H1 (cell line): ENCODE results near the gene NOS1AP. TPM values are rescaled to one million over a fixed set of nuclear protein-coding genes. Genes with fewer than 3 reads are reported as not detected.

Experiments
- CTCF ChIA-PET: fragments of 300-600 bp; sonication (Branson Sonifier 250); formaldehyde crosslinking; loops from one replicate; lab custom pipeline; 2021; ENCODE audit not compliant: partially characterized antibody; lab: Charles Lee
- POLR2A ChIA-PET: fragments of 300-600 bp; sonication (Branson Sonifier 250); formaldehyde crosslinking; loops from one replicate; lab custom pipeline; 2021; ENCODE audit warnings: inconsistent platforms; ENCODE audit not compliant: partially characterized antibody; lab: Charles Lee
- DNase-seq, 2 experiments: peaks; one replicate each; pipeline versions ENCODE4 v3.0.0 to v3.0.0-alpha.2; 2010 to 2022; ENCODE audit warnings: low spot score in 2 of 2, low read depth in 1 of 2, mixed read lengths in 1 of 2
- FAIRE-seq: peaks from 2 replicates; lab custom pipeline; 2011; peaks lifted over from hg19 to GRCh38; lab: Jason Lieb, UNC
- H2AFZ ChIP-seq: 2 replicates; pipeline ENCODE4 v1.8.1; 2012; ENCODE audit warnings: low read length, inconsistent platforms
- H2AK5ac ChIP-seq: 2 replicates; pipeline ENCODE4 v1.6.1; 2013; ENCODE audit warnings: low read depth, low read length
- H2BK120ac ChIP-seq: replicated peaks from 2 replicates; pipeline ENCODE3; 2013; ENCODE audit warnings: low read depth, low read length, inconsistent platforms
- H2BK12ac ChIP-seq: 2 replicates; pipeline ENCODE4 v1.6.1; 2013; ENCODE audit warnings: low read depth, low read length
- H2BK15ac ChIP-seq: 2 replicates; pipeline ENCODE4 v1.6.1; 2013; ENCODE audit warnings: low read length
- H2BK20ac ChIP-seq: 2 replicates; pipeline ENCODE4 v1.6.1; 2013; ENCODE audit warnings: low read length
- H2BK5ac ChIP-seq: 2 replicates; pipeline ENCODE4 v1.6.1; 2013; ENCODE audit warnings: low read depth, low read length
- H3K14ac ChIP-seq: 2 replicates; pipeline ENCODE4 v1.6.1; 2013; ENCODE audit warnings: inconsistent platforms; ENCODE audit not compliant: insufficient read length
- H3K18ac ChIP-seq: 2 replicates; pipeline ENCODE4 v1.6.1; 2013; ENCODE audit warnings: low read length; ENCODE audit errors: extremely low read depth
- H3K23ac ChIP-seq: 2 replicates; pipeline ENCODE4 v1.6.1; 2013; ENCODE audit warnings: inconsistent platforms; ENCODE audit not compliant: insufficient read length
- H3K23me2 ChIP-seq: 2 replicates; pipeline ENCODE4 v1.6.1; 2013; ENCODE audit warnings: low read depth, low read length
- H3K27ac ChIP-seq: 2 replicates; pipeline ENCODE4 v1.6.1; 2011; ENCODE audit warnings: low read depth, low read length, inconsistent platforms
- H3K27me3 ChIP-seq, 4 experiments: replicated peaks in 1 of 4; 1 replicate in 1 of 4; 2 replicates in 3 of 4; pipeline versions ENCODE4 v1.6.1 to v1.8.1; 2011 to 2013; ENCODE audit warnings: low read length in 3 of 4, mild to moderate bottlenecking in 3 of 4, inconsistent platforms in 2 of 4, mixed read lengths in 2 of 4, moderate library complexity in 1 of 4; ENCODE audit not compliant: control insufficient read depth in 3 of 4, insufficient read depth in 3 of 4; ENCODE audit errors: extremely low read depth in 1 of 4
- H3K36me3 ChIP-seq, 4 experiments: 2 replicates each; pipeline versions ENCODE4 v1.6.1 to v1.8.1; 2011 to 2013; ENCODE audit warnings: mild to moderate bottlenecking in 4 of 4, low read length in 3 of 4, moderate library complexity in 2 of 4, control low read depth in 1 of 4, inconsistent platforms in 1 of 4; ENCODE audit not compliant: insufficient read depth in 4 of 4, control insufficient read depth in 2 of 4
- H3K4ac ChIP-seq: replicated peaks from 2 replicates; pipeline ENCODE3; 2013; ENCODE audit warnings: low read length, low read depth, mixed read lengths, inconsistent platforms; ENCODE audit not compliant: insufficient read length
- H3K4me1 ChIP-seq, 4 experiments: replicated peaks in 1 of 4; 1 replicate in 1 of 4; 2 replicates in 3 of 4; pipeline versions ENCODE4 v1.6.1 to v1.8.1; 2011 to 2013; ENCODE audit warnings: low read length in 3 of 4, inconsistent platforms in 2 of 4, mixed read lengths in 1 of 4; ENCODE audit not compliant: insufficient read depth in 4 of 4, control insufficient read depth in 3 of 4
- H3K4me2 ChIP-seq, 2 experiments: 2 replicates each; pipeline versions ENCODE4 v1.6.1 to v1.8.1; 2011 to 2013; ENCODE audit warnings: low read depth in 2 of 2, low read length in 2 of 2, control low read depth in 1 of 2, inconsistent platforms in 1 of 2, mild to moderate bottlenecking in 1 of 2; ENCODE audit not compliant: insufficient read depth in 1 of 2
- H3K4me3 ChIP-seq, 4 experiments: fragments of 200-600, 300-600 bp in 1 of 4; sonication (generic), shearing (Covaris generic), sonication (Bioruptor Twin) in 1 of 4; 2 replicates each; pipeline versions ENCODE4 v1.5.1 to v1.8.1; 2011 to 2016; ENCODE audit warnings: low read length in 4 of 4, low read depth in 3 of 4, control low read depth in 2 of 4, inconsistent platforms in 2 of 4, mild to moderate bottlenecking in 2 of 4, mixed read lengths in 1 of 4, moderate library complexity in 1 of 4; ENCODE audit not compliant: insufficient read depth in 2 of 4; ENCODE audit errors: extremely low read depth in 1 of 4
- H3K56ac ChIP-seq: replicated peaks from 2 replicates; pipeline ENCODE3; 2013; ENCODE audit warnings: low read depth, mild to moderate bottlenecking, mixed read lengths, low read length, inconsistent platforms; ENCODE audit not compliant: insufficient read length
- H3K79me1 ChIP-seq: 2 replicates; pipeline ENCODE4 v1.6.1; 2013; ENCODE audit warnings: low read depth, low read length, control low read depth
- H3K79me2 ChIP-seq, 2 experiments: 2 replicates each; pipeline versions ENCODE4 v1.6.1 to v1.8.1; 2012 to 2013; ENCODE audit warnings: low read length in 2 of 2, mild to moderate bottlenecking in 2 of 2, inconsistent platforms in 1 of 2; ENCODE audit not compliant: insufficient read depth in 2 of 2, control insufficient read depth in 1 of 2
- H3K9ac ChIP-seq, 4 experiments: replicated peaks in 1 of 4; 1 replicate in 1 of 4; 2 replicates in 3 of 4; pipeline versions ENCODE4 v1.6.1 to v1.8.1; 2011 to 2013; ENCODE audit warnings: low read depth in 3 of 4, low read length in 3 of 4, control low read depth in 2 of 4, mild to moderate bottlenecking in 2 of 4, moderate library complexity in 2 of 4, inconsistent platforms in 1 of 4; ENCODE audit errors: extremely low read depth in 1 of 4
- H3K9me3 ChIP-seq, 2 experiments: 2 replicates each; pipeline versions ENCODE4 v1.6.1 to v1.8.1; 2012 to 2013; ENCODE audit warnings: mild to moderate bottlenecking in 2 of 2, moderate library complexity in 2 of 2, control low read depth in 1 of 2, inconsistent platforms in 1 of 2, low read depth in 1 of 2, low read length in 1 of 2, mixed read lengths in 1 of 2; ENCODE audit not compliant: insufficient read depth in 2 of 2
- H4K20me1 ChIP-seq, 2 experiments: replicated peaks in 1 of 2; 2 replicates each; pipeline versions ENCODE3 to v1.8.1; 2011 to 2013; ENCODE audit warnings: inconsistent platforms in 2 of 2, low read length in 2 of 2, mild to moderate bottlenecking in 1 of 2; ENCODE audit not compliant: insufficient read depth in 2 of 2, control insufficient read depth in 1 of 2
- H4K5ac ChIP-seq: 2 replicates; pipeline ENCODE4 v1.6.1; 2013; ENCODE audit warnings: low read length, low read depth, mixed read lengths, inconsistent platforms; ENCODE audit not compliant: insufficient read length
- H4K8ac ChIP-seq: 2 replicates; pipeline ENCODE4 v1.8.0; 2013; ENCODE audit warnings: mild to moderate bottlenecking, moderate library complexity, low read length, inconsistent platforms; ENCODE audit not compliant: insufficient read depth; ENCODE audit errors: extremely low read depth
- H4K91ac ChIP-seq: replicated peaks from 2 replicates; pipeline ENCODE3; 2013; ENCODE audit warnings: low read length, mixed read lengths, inconsistent platforms; ENCODE audit not compliant: insufficient read length
- CHD2 ChIP-seq: IDR thresholded peaks from 2 replicates; pipeline ENCODE4 v1.6.1; 2012; ENCODE audit warnings: low read length, improper control_type of control experiment
- CTBP2 ChIP-seq: IDR thresholded peaks from 2 replicates; pipeline ENCODE4 v1.7.0; 2011; ENCODE audit warnings: borderline replicate concordance, mild to moderate bottlenecking, moderate library complexity, mixed read lengths, low read length; ENCODE audit not compliant: insufficient read depth, insufficient read length
- EP300 ChIP-seq, 2 experiments: IDR thresholded peaks; 1 replicate in 1 of 2; 2 replicates in 1 of 2; pipeline ENCODE4 v1.6.1; 2011 to 2012; ENCODE audit warnings: low read depth in 2 of 2, low read length in 2 of 2, mild to moderate bottlenecking in 2 of 2, borderline replicate concordance in 1 of 2, inconsistent platforms in 1 of 2, moderate library complexity in 1 of 2
- GTF2F1 ChIP-seq: IDR thresholded peaks from 2 replicates; pipeline ENCODE4 v1.6.1; 2012; ENCODE audit warnings: low read depth, low read length, improper control_type of control experiment, borderline replicate concordance
- KDM1A ChIP-seq: fragments of 200-600, 300-600 bp; sonication (generic); IDR thresholded peaks from 2 replicates; pipeline ENCODE4 v1.7.1; 2016; ENCODE audit warnings: mild to moderate bottlenecking, low read length, borderline replicate concordance
- POLR2A ChIP-seq, 2 experiments: IDR thresholded peaks; 1 replicate in 1 of 2; 2 replicates in 1 of 2; pipeline ENCODE4 v1.6.1; 2011; ENCODE audit warnings: low read depth in 2 of 2, low read length in 2 of 2, mild to moderate bottlenecking in 2 of 2; ENCODE audit errors: control extremely low read depth in 1 of 2
- RBBP5 ChIP-seq: IDR thresholded peaks from 2 replicates; pipeline ENCODE4 v1.7.1; 2012; ENCODE audit warnings: low read depth, mild to moderate bottlenecking, inconsistent platforms, low read length, moderate library complexity, borderline replicate concordance
- RNF2 ChIP-seq: fragments of 200-900, 300-1000 bp; sonication (generic); IDR thresholded peaks from 2 replicates; pipeline ENCODE4 v1.7.1; 2016; ENCODE audit warnings: borderline replicate concordance, low read depth, mild to moderate bottlenecking, antibody characterized with exemption, low read length; ENCODE audit not compliant: poor library complexity, severe bottlenecking; ENCODE audit errors: missing control alignments
- SIN3A ChIP-seq, 2 experiments: IDR thresholded peaks in 1 of 2; conservative IDR thresholded peaks in 1 of 2; 2 replicates each; pipeline ENCODE4 v1.6.1; 2011 to 2012; ENCODE audit warnings: low read length in 2 of 2, improper control_type of control experiment in 1 of 2, low read depth in 1 of 2, mild to moderate bottlenecking in 1 of 2
- TAF7 ChIP-seq: optimal IDR thresholded peaks from 2 replicates; pipeline ENCODE3; 2011; ENCODE audit warnings: low read depth, mild to moderate bottlenecking, inconsistent platforms, low read length, moderate library complexity, borderline replicate concordance
- polyA plus RNA-seq, 7 experiments: library from polyadenylated mRNA; depleted of rRNA in 3 of 7; stranded (reverse) in 5 of 7; unstranded in 2 of 7; fragments of >200 nt in 5 of 7; fragments of 200-250 nt in 2 of 7; gene quantifications; 1 replicate in 5 of 7; 2 replicates in 1 of 7; 4 replicates in 1 of 7; pipeline versions ENCODE4 v1.2.1 to v1.2.3, GENCODE V29; 2011 to 2013; ENCODE audit warnings: missing spikeins in 2 of 7, mixed read lengths in 2 of 7
- total RNA-seq: library from RNA; stranded (reverse); fragmentation: NEBNext Ultra II Directional; extraction: Animal tissue kit (Norgen Biotek cat#: 25700); gene quantifications from 2 replicates; pipeline ENCODE4 v1.2.1, GENCODE V29; 2021

Gene NOS1AP
- total and polyA plus RNA-seq, 2 of the 8 experiments (the other 6 are each of a cell fraction or from before 2014, with no cell fraction given), result 2.4 to 12.1 TPM

GRCh38 chr1:162153374-162153773, 83.9 kb downstream of the NOS1AP start:
- DNase-seq (no peak), FAIRE-seq (no peak)
- H3K4me1 ChIP-seq, result peaks cover 1 to 11% (median 4%) of the 10 kb centered on the region in 4 experiments
- no peaks in the 10 kb centered on the region for H3K23me2 ChIP-seq
- no peak overlapping the region for H3K23ac ChIP-seq
- no peak overlapping the region for H3K4me2 ChIP-seq
- no peak overlapping the region for H2BK20ac ChIP-seq
- H2BK12ac ChIP-seq, result no peak overlapping the region
- no peak overlapping the region for H4K5ac ChIP-seq
- H3K4me3 ChIP-seq, result no peak overlapping the region
- H3K4ac ChIP-seq, result no peak overlapping the region
- H3K56ac ChIP-seq, result no peak overlapping the region
- H4K8ac ChIP-seq, result no peak overlapping the region
- H4K91ac ChIP-seq, result no peak overlapping the region
- ChIA-PET CTCF (interaction anchor here (0.9 to 2.0 kb wide), 2 partner anchors 13 to 99 kb away, joined by 3 to 6 read pairs; no protein-coding TSS in a partner anchor), POLR2A (no interaction called here)
- H3K14ac ChIP-seq, result no peak overlapping the region
- no peak for TF ChIP-seq GTF2F1
- TF ChIP-seq EP300 (IDR thresholded peaks at IDR 0.05; ENCODE audit: borderline replicate concordance in 1 of 2, low read depth in 2 of 2, low read length in 2 of 2), result no peak
- TF ChIP-seq TAF7, result no peak
- no peak for TF ChIP-seq KDM1A
- no peak for TF ChIP-seq POLR2A (IDR thresholded peaks at IDR 0.05; ENCODE audit: control extremely low read depth in 1 of 2, low read depth in 2 of 2, low read length in 2 of 2)
- no peak for TF ChIP-seq RBBP5
- TF ChIP-seq SIN3A (conservative IDR thresholded peaks at IDR 0.05 in 1 of 2, IDR thresholded peaks at IDR 0.05 in 1 of 2; ENCODE audit: low read depth in 1 of 2, low read length in 2 of 2), result no peak
- no peak for TF ChIP-seq CHD2
- TF ChIP-seq RNF2, result no peak
- no peak for TF ChIP-seq CTBP2
- H3K27me3 ChIP-seq, result no peaks in the 10 kb centered on the region; a peak in 1 of 7 replicates
- H2BK15ac ChIP-seq, result no peak overlapping the region
- peaks cover 0 to 47% of the 10 kb centered on the region in 2 experiments; a peak in 2 of 4 replicates for H3K79me2 ChIP-seq
- no peak overlapping the region for H3K9ac ChIP-seq
- no peaks in the 10 kb centered on the region for H3K9me3 ChIP-seq
- no peak overlapping the region for H3K27ac ChIP-seq
- no peaks in the 10 kb centered on the region for H3K36me3 ChIP-seq
- H2AK5ac ChIP-seq, result no peak overlapping the region
- peaks cover 2% of the 10 kb centered on the region; the same call in 1 of the 2 replicates for H3K79me1 ChIP-seq
- no peak overlapping the region for H2BK120ac ChIP-seq
- H2AFZ ChIP-seq, result no peak overlapping the region
- no peaks in the 10 kb centered on the region for H4K20me1 ChIP-seq
- H2BK5ac ChIP-seq, result no peak overlapping the region
- H3K18ac ChIP-seq, result no peak overlapping the region
